Activated CD4-positive, alpha-beta memory T cell treated with anti-CD3 and anti-CD28 coated beads, Interleukin-2, amount 10 ng/mL, durations not matched to agents 7 days and 5 days (primary cell): Measurements from ENCODE around the gene SYNPR. TPM values are rescaled to one million over a fixed set of nuclear protein-coding genes. Genes with fewer than 3 reads are reported as not detected.

Experiments used
- CTCF ChIA-PET: fragments of 350-600 bp; sonication (Branson Sonifier 250); formaldehyde crosslinking; loops from one replicate; lab custom pipeline; 2021; ENCODE audit warnings: antibody characterized with exemption, inconsistent platforms; lab: Charles Lee
- POLR2A ChIA-PET: fragments of 350-600 bp; sonication (Branson Sonifier 250); formaldehyde crosslinking; loops from one replicate; lab custom pipeline; 2021; ENCODE audit warnings: antibody characterized with exemption; lab: Charles Lee
- DNase-seq: peaks from one replicate; pipeline ENCODE4 v3.0.0-alpha.2; 2020
- H3K27ac Mint-ChIP-seq: one replicate; pipeline ENCODE4 v1.8.0; 2021; ENCODE audit warnings: mild to moderate bottlenecking, mixed read lengths
- H3K27me3 Mint-ChIP-seq: one replicate; pipeline ENCODE4 v1.8.0; 2021; ENCODE audit warnings: mixed read lengths
- H3K36me3 Mint-ChIP-seq: one replicate; pipeline ENCODE4 v1.8.0; 2021; ENCODE audit warnings: low read depth, mixed read lengths
- H3K4me1 Mint-ChIP-seq: one replicate; pipeline ENCODE4 v1.8.0; 2021; ENCODE audit warnings: mixed read lengths
- H3K4me3 Mint-ChIP-seq: one replicate; pipeline ENCODE4 v1.8.0; 2021; ENCODE audit warnings: mild to moderate bottlenecking, mixed read lengths
- H3K9me3 Mint-ChIP-seq: one replicate; pipeline ENCODE4 v1.8.0; 2021; ENCODE audit warnings: mixed read lengths
- total RNA-seq, 2 experiments: library from RNA; stranded (reverse); gene quantifications; one replicate each; pipeline ENCODE4 v1.2.3, GENCODE V29; 2021

Gene SYNPR
- total RNA-seq, 2 experiments from 2014 or later, result not detected

DNA sequence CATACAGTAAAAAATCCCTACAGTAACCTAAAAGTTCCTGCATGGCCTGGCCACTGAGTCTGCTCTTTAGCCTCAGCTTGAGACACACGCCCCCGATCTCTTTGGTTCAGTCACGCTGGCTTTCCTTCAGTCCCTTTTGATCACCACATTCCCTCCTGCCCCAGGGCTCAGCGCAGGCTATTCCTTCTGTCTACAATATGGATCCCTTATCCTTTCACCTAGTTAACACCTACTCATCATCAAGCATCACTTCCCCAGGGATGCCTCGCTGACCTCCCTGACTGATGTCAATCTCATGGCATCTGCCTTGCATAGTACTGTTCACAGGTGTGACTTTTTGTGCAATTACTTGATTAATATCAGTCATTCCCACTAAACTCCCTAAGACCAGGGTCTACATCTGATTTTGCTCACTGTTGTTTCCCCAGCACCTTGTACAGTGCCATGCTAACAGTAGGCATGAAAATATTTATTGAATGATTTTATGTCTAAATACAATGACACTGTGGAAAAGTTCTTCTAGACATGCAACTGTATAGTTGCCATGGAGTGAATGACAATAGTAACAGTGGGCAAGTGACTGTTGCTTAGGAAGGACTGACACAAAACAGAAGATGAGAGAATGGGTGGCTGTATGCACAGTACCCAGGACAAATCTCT, 374.1 kb downstream of the SYNPR start, which contains the start of gene SNTN:
Gene SNTN, plus strand, starts transcription at position 610 of the 660 bp plus-strand sequence. Its CDS starts 13 bp downstream, at position 623.
- Mint-ChIP-seq H3K27ac (no peak within 1 kb of the TSS), H3K4me1 (no peaks in the 10 kb centered on the region), H3K36me3 (no peaks in the 10 kb centered on the region), H3K4me3 (no peak within 1 kb of the TSS), H3K9me3 (no peaks in the 10 kb centered on the region), H3K27me3 (no peaks in the 10 kb centered on the region)
- CTCF ChIA-PET, result no interaction called here
- POLR2A ChIA-PET, result no interaction called here
- DNase-seq, result no peak

DNA sequence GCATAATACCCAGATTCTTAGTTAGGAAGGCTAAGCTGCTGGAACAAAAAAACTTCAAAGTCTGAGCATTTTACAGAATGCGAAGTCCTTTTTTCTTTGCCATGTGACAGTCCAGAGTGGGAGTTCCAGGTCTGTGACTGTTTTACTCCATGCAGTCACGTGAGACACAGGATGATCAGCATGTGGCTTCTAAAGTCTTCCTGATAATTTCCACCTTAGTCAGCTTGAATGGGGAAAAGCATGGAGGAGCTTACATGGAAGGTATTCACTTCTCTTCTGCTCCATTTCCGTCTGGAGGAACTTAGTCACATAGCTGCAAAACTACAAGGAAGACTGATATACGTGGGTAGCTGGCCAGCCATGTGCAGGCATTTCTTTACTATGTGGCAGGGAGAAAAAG, 376.1 kb downstream of the SYNPR start:
- no peak for DNase-seq
- Mint-ChIP-seq H3K9me3 (no peaks in the 10 kb centered on the region), H3K4me3 (no peak overlapping the region), H3K27me3 (no peaks in the 10 kb centered on the region), H3K27ac (no peak overlapping the region), H3K4me1 (no peaks in the 10 kb centered on the region), H3K36me3 (no peaks in the 10 kb centered on the region)
- CTCF ChIA-PET, result no interaction called here
- POLR2A ChIA-PET, result interaction anchor here (0.5 kb wide), 1 partner anchor 72 kb away, joined by 3 read pairs; no protein-coding TSS in a partner anchor

GRCh38 chr3:63654931-63655330, 376.8 kb downstream of the SYNPR start:
- H3K27ac Mint-ChIP-seq, result no peak overlapping the region
- H3K36me3 Mint-ChIP-seq, result no peaks in the 10 kb centered on the region
- ChIA-PET POLR2A (no interaction called here), CTCF (no interaction called here)
- DNase-seq, result no peak
- H3K4me1 Mint-ChIP-seq, result no peaks in the 10 kb centered on the region
- no peaks in the 10 kb centered on the region for H3K9me3 Mint-ChIP-seq
- no peak overlapping the region for H3K4me3 Mint-ChIP-seq
- H3K27me3 Mint-ChIP-seq, result no peaks in the 10 kb centered on the region

DNA sequence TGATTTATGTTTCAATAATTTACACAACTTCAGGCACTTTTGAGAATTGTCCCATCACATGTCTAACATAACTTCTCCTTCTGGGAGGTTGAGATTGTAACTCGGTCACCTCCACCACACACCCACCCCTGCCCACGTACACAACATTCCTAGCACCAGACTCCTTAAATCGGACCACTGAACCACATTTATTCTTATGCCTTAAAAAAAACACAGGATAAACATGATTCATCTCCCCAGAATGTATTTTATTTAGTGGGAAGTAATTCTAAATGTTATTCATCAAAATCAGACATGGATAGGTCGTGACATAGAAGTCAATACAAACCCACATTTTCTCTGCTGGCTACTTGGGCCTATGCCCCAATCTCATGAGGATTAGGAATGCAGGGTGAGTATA, 377.4 kb downstream of the SYNPR start:
- no peak for DNase-seq

DNA sequence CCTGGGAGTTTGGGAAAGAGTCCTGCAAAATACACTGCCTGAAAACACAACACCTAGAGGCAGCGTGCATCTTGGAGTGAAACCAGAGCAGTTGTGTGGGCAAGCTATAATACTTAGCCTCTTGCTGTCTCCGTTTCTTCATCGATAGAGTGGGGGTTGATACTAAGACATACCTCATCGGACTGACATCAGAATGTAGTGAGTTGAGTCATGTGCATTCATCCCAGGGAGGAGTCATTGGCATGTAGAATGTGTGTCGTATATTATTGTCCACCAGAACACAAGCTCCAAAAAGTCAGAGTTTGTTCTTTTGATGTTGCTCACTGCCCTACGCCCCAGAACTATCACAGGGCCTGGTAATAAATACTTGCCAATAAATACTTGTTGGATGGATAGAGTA, 378.7 kb downstream of the SYNPR start:
- no peaks in the 10 kb centered on the region for H3K27me3 Mint-ChIP-seq
- ChIA-PET CTCF (no interaction called here), POLR2A (no interaction called here)
- no peaks in the 10 kb centered on the region for H3K4me1 Mint-ChIP-seq
- no peaks in the 10 kb centered on the region for H3K9me3 Mint-ChIP-seq
- H3K27ac Mint-ChIP-seq, result no peak overlapping the region
- DNase-seq, result no peak
- no peaks in the 10 kb centered on the region for H3K36me3 Mint-ChIP-seq
- H3K4me3 Mint-ChIP-seq, result no peak overlapping the region

More for the DNA sequence above, 377.4 kb downstream of the SYNPR start:
- Mint-ChIP-seq H3K4me3 (no peak overlapping the region), H3K36me3 (no peaks in the 10 kb centered on the region), H3K27ac (no peak overlapping the region), H3K4me1 (no peaks in the 10 kb centered on the region), H3K9me3 (no peaks in the 10 kb centered on the region), H3K27me3 (no peaks in the 10 kb centered on the region)
- POLR2A ChIA-PET, result no interaction called here
- CTCF ChIA-PET, result no interaction called here

DNA sequence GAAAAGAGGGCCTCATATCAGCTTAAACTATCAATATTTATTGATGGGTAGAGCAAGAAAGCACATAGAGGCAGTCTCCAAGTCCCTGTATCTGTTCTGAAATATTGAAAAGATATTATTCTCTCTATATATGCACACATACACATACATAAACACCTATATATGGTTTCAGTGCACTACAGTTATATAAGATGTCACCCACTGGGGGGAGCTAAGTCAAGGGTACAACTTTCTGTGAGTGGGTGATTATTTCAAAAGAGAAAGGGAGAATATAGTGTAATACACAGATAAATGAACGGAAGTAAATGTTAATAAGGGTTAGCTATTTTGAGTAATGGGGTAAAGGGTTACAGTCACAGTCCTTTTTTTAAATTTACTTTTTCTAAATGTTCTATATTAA, 383.1 kb downstream of the SYNPR start:
- no peaks in the 10 kb centered on the region for H3K9me3 Mint-ChIP-seq
- no peak for DNase-seq
- POLR2A ChIA-PET, result no interaction called here
- no peaks in the 10 kb centered on the region for H3K4me1 Mint-ChIP-seq
- no peak overlapping the region for H3K4me3 Mint-ChIP-seq
- CTCF ChIA-PET, result no interaction called here
- H3K27me3 Mint-ChIP-seq, result no peaks in the 10 kb centered on the region
- no peak overlapping the region for H3K27ac Mint-ChIP-seq
- no peaks in the 10 kb centered on the region for H3K36me3 Mint-ChIP-seq

DNA sequence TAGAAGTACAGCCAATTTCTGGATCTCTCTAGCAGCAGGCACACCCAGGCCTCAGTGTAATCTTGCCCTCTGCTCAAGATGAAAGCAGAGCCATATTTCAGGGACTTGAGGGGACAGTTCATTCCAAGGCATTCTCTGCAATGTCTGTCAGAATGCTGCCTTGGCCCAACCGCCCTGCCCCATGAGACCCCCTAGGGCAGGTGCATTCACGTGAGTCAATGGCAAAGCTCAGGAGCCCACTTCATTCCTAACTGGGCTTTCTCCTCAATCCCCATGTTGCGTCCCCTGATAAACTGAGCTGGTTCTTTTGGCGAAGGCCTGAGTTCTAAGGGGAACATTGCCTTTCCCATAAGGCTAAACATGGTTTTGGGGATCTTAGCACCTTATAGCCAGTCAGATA, 383.9 kb downstream of the SYNPR start:
- no peak for DNase-seq
- no peak overlapping the region for H3K27ac Mint-ChIP-seq
- H3K27me3 Mint-ChIP-seq, result no peaks in the 10 kb centered on the region
- ChIA-PET CTCF (no interaction called here), POLR2A (no interaction called here)
- no peaks in the 10 kb centered on the region for H3K4me1 Mint-ChIP-seq
- no peaks in the 10 kb centered on the region for H3K36me3 Mint-ChIP-seq
- H3K4me3 Mint-ChIP-seq, result no peak overlapping the region
- no peaks in the 10 kb centered on the region for H3K9me3 Mint-ChIP-seq

GRCh38 chr3:63662500-63662899, 384.4 kb downstream of the SYNPR start:
- Mint-ChIP-seq H3K27me3 (no peaks in the 10 kb centered on the region), H3K27ac (no peak overlapping the region), H3K4me1 (no peaks in the 10 kb centered on the region), H3K4me3 (no peak overlapping the region), H3K9me3 (no peaks in the 10 kb centered on the region), H3K36me3 (no peaks in the 10 kb centered on the region)
- no peak for DNase-seq
- POLR2A ChIA-PET, result no interaction called here
- CTCF ChIA-PET, result no interaction called here
